ENCODE measurements around the gene OR13C9. TPM values are rescaled to one million over a fixed set of nuclear protein-coding genes. Genes with fewer than 3 reads are reported as not detected.
"Not testable (repeated sequence)": the region's sequence is repeated elsewhere in the genome, so short reads cannot be mapped to it uniquely, and the experiment has no call there.

Gene OR13C9, protein sequence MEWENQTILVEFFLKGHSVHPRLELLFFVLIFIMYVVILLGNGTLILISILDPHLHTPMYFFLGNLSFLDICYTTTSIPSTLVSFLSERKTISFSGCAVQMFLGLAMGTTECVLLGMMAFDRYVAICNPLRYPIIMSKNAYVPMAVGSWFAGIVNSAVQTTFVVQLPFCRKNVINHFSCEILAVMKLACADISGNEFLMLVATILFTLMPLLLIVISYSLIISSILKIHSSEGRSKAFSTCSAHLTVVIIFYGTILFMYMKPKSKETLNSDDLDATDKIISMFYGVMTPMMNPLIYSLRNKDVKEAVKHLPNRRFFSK
- not detected for total RNA-seq
- polyA plus RNA-seq: not detected

GRCh38 chr9:104618104-104618503 lies at the start of gene OR13C9:
TSS of gene OR13C9 (minus strand) at chr9:104618204. CDS start at chr9:104618204, 0 bp downstream.
- Histone ChIP-seq H3K36me3 (ENCODE audit: control insufficient read depth, insufficient read depth, low read length) (no peaks in the 10 kb centered on the region), H3K9me3 (ENCODE audit: control insufficient read depth in 2 of 2, low read length in 2 of 2) (no peaks in the 10 kb centered on the region), H3K4me1 (ENCODE audit: control insufficient read depth, insufficient read depth, low read length, poor library complexity, severe bottlenecking) (no peaks in the 10 kb centered on the region), H3K27me3 (ENCODE audit: control insufficient read depth, insufficient read depth, low read length) (no peaks in the 10 kb centered on the region), H3K27ac (ENCODE audit: insufficient read depth, low read length, poor library complexity, severe bottlenecking) (no peak within 1 kb of the TSS), H3K4me3 (ENCODE audit: low read depth, low read length) (no peak within 1 kb of the TSS)
- no peaks in the 10 kb centered on the region for H3K36me3 Mint-ChIP-seq
- no peak for ATAC-seq (ENCODE audit: low read depth in 2 of 2)
- no peak within 1 kb of the TSS for H3K4me3 Mint-ChIP-seq
- no peak for DNase-seq
- H3K4me1 Mint-ChIP-seq: no peaks in the 10 kb centered on the region
- peaks cover 0 to 4% (median 2%) of the 10 kb centered on the region in 7 donors for H3K9me3 Mint-ChIP-seq
- no peak within 1 kb of the TSS for H3K27ac Mint-ChIP-seq
- no peaks in the 10 kb centered on the region for H3K27me3 Mint-ChIP-seq

DNA sequence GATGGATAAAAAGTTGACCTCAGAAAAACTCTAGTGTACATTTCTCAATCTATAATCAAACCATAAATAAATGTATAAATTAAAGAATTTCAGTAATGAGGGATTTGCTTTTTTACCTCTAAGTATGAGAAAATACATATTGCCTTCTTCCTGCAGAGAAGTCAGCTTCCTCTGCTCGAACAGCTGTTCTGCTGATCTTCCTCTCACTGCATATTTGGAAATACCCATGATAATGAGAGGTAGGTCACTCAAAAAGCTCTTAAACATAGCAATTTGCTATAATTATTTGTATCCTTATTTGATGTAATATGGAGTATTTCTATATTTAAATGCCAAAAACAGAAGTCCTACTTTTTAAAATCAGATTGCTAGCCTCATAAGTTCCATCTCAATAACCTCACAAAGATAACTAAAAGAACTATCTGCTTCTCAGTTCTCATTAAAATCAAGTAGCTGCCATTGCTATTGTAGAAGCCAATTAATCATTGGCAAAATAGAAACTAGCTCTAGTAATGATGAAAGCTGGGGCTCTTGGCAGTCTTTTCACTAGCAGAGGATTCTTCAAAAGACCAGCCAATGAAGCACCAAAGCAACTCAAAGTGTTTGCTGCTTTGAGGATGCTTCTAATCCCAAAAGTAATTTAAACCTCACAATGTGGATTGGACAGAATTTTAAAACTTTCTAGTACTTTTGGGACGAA lies 40.6 kb upstream of the OR13C9 start:
- no peak overlapping the region for H3K4me3 Mint-ChIP-seq
- no peaks in the 10 kb centered on the region for H3K27me3 ChIP-seq (ENCODE audit: control insufficient read depth, insufficient read depth, low read length)
- H3K4me1 Mint-ChIP-seq: no peaks in the 10 kb centered on the region
- H3K9me3 ChIP-seq (ENCODE audit: control insufficient read depth in 2 of 2, low read length in 2 of 2): no peaks in the 10 kb centered on the region
- no peaks in the 10 kb centered on the region for H3K4me1 ChIP-seq (ENCODE audit: control insufficient read depth, insufficient read depth, low read length, poor library complexity, severe bottlenecking)
- no peaks in the 10 kb centered on the region for H3K36me3 Mint-ChIP-seq
- H3K27ac Mint-ChIP-seq: no peak overlapping the region
- DNase-seq: no peak
- no peak for ATAC-seq (ENCODE audit: low read depth in 2 of 2)
- no peak overlapping the region for H3K4me3 ChIP-seq (ENCODE audit: low read depth, low read length)
- no peaks in the 10 kb centered on the region for H3K27me3 Mint-ChIP-seq
- peaks cover 0 to 6% (median 0%) of the 10 kb centered on the region in 7 donors for H3K9me3 Mint-ChIP-seq
- no peak overlapping the region for H3K27ac ChIP-seq (ENCODE audit: insufficient read depth, low read length, poor library complexity, severe bottlenecking)
- no peaks in the 10 kb centered on the region for H3K36me3 ChIP-seq (ENCODE audit: control insufficient read depth, insufficient read depth, low read length)

DNA sequence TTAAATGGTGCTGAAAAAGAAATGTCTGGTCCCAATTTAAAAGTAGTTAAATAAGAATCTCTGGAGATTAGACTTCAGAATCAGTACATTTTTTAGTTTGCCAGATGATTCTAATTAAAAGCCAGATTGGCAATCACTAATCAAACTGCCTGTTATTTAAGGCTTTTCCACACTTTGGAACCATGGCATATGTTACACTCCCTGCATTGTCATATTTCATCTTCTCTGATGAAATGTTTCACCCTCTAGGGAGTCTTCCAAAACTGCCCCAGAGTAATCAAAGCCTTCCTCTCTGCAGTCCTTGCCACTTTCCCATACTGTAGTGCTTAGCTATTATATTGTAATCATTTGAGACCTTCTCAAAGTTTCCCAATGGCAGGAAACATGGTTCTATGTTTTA lies 17.5 kb upstream of the OR13C9 start:
- Mint-ChIP-seq H3K4me1 (no peaks in the 10 kb centered on the region), H3K27me3 (no peaks in the 10 kb centered on the region), H3K9me3 (peaks cover 0 to 22% (median 4%) of the 10 kb centered on the region in 7 donors), H3K27ac (no peak overlapping the region), H3K36me3 (no peaks in the 10 kb centered on the region), H3K4me3 (no peak overlapping the region)
- Histone ChIP-seq H3K27ac (ENCODE audit: insufficient read depth, low read length, poor library complexity, severe bottlenecking) (no peak overlapping the region), H3K36me3 (ENCODE audit: control insufficient read depth, insufficient read depth, low read length) (no peaks in the 10 kb centered on the region), H3K4me3 (ENCODE audit: low read depth, low read length) (no peak overlapping the region), H3K9me3 (ENCODE audit: control insufficient read depth in 2 of 2, low read length in 2 of 2) (peaks cover 0 to 4% of the 10 kb centered on the region in 2 experiments), H3K27me3 (ENCODE audit: control insufficient read depth, insufficient read depth, low read length) (no peaks in the 10 kb centered on the region), H3K4me1 (ENCODE audit: control insufficient read depth, insufficient read depth, low read length, poor library complexity, severe bottlenecking) (no peaks in the 10 kb centered on the region)
- ATAC-seq (ENCODE audit: low read depth in 2 of 2) (no peak), DNase-seq (no peak)

GRCh38 chr9:104633976-104634520 lies 16.0 kb upstream of the OR13C9 start:
- no peaks in the 10 kb centered on the region for H3K27me3 ChIP-seq (ENCODE audit: control insufficient read depth, insufficient read depth, low read length)
- H3K4me3 ChIP-seq (ENCODE audit: low read depth, low read length): no peak overlapping the region
- H3K27me3 Mint-ChIP-seq: no peaks in the 10 kb centered on the region
- DNase-seq: no peak
- H3K4me3 Mint-ChIP-seq: no peak overlapping the region
- no peaks in the 10 kb centered on the region for H3K4me1 ChIP-seq (ENCODE audit: control insufficient read depth, insufficient read depth, low read length, poor library complexity, severe bottlenecking)
- peaks cover 0 to 11% (median 4%) of the 10 kb centered on the region in 7 donors for H3K9me3 Mint-ChIP-seq
- ATAC-seq (ENCODE audit: low read depth in 2 of 2): no peak
- no peak overlapping the region for H3K27ac ChIP-seq (ENCODE audit: insufficient read depth, low read length, poor library complexity, severe bottlenecking)
- peaks cover 0 to 4% of the 10 kb centered on the region in 2 experiments for H3K9me3 ChIP-seq (ENCODE audit: control insufficient read depth in 2 of 2, low read length in 2 of 2)
- no peaks in the 10 kb centered on the region for H3K4me1 Mint-ChIP-seq
- no peaks in the 10 kb centered on the region for H3K36me3 ChIP-seq (ENCODE audit: control insufficient read depth, insufficient read depth, low read length)
- H3K36me3 Mint-ChIP-seq: no peaks in the 10 kb centered on the region
- H3K27ac Mint-ChIP-seq: no peak overlapping the region

DNA sequence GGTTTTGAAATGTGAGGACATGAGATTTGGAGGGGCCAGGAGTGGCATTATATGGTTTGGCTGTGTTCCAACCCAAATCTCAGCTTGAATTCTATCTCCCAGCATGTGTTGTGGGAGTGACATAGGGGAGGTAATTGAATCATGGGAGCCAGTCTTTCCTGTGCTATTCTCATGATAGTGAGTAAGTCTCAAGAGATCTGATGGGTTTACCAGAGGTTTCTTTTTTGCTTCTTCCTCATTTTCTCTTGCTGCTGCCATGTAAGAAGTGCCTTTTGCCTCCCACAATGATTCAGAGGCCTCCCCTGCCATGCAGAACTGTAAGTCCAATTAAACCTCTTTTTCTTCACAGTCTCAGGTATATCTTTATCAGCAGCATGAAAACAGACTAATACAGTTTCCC lies 8.0 kb upstream of the OR13C9 start:
- not testable (repeated sequence) for H3K27me3 Mint-ChIP-seq; H3K27me3 ChIP-seq (ENCODE audit: control insufficient read depth, insufficient read depth, low read length); DNase-seq; H3K4me3 Mint-ChIP-seq; ATAC-seq (ENCODE audit: low read depth in 2 of 2); H3K9me3 Mint-ChIP-seq; H3K4me3 ChIP-seq (ENCODE audit: low read depth, low read length); H3K36me3 ChIP-seq (ENCODE audit: control insufficient read depth, insufficient read depth, low read length); H3K27ac ChIP-seq (ENCODE audit: insufficient read depth, low read length, poor library complexity, severe bottlenecking); H3K4me1 ChIP-seq (ENCODE audit: control insufficient read depth, insufficient read depth, low read length, poor library complexity, severe bottlenecking); H3K27ac Mint-ChIP-seq; H3K4me1 Mint-ChIP-seq; H3K36me3 Mint-ChIP-seq; H3K9me3 ChIP-seq (ENCODE audit: control insufficient read depth in 2 of 2, low read length in 2 of 2)

DNA sequence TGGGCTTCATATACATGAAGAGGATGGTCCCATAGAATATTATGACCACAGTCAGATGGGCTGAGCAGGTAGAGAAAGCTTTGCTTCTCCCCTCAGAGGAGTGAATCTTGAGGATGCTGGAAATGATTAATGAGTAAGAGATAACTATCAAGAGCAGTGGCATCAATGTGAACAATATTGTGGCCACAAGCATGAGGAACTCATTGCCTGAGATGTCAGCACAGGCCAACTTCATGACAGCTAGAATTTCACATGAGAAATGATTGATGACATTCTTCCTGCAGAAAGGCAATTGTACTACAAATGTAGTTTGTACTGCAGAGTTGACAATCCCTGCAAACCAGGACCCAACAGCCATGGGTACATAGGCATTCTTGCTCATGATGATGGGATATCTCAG lies 586 bp downstream of the OR13C9 start:
- Histone ChIP-seq H3K9me3 (ENCODE audit: control insufficient read depth in 2 of 2, low read length in 2 of 2) (no peaks in the 10 kb centered on the region), H3K36me3 (ENCODE audit: control insufficient read depth, insufficient read depth, low read length) (no peaks in the 10 kb centered on the region), H3K4me3 (ENCODE audit: low read depth, low read length) (no peak overlapping the region), H3K4me1 (ENCODE audit: control insufficient read depth, insufficient read depth, low read length, poor library complexity, severe bottlenecking) (no peaks in the 10 kb centered on the region), H3K27me3 (ENCODE audit: control insufficient read depth, insufficient read depth, low read length) (no peaks in the 10 kb centered on the region), H3K27ac (ENCODE audit: insufficient read depth, low read length, poor library complexity, severe bottlenecking) (no peak overlapping the region)
- DNase-seq (no peak), ATAC-seq (ENCODE audit: low read depth in 2 of 2) (no peak)
- Mint-ChIP-seq H3K27me3 (no peaks in the 10 kb centered on the region), H3K4me3 (no peak overlapping the region), H3K27ac (no peak overlapping the region), H3K36me3 (no peaks in the 10 kb centered on the region), H3K4me1 (no peaks in the 10 kb centered on the region), H3K9me3 (peaks cover 0 to 6% (median 2%) of the 10 kb centered on the region in 7 donors)

GRCh38 chr9:104611213-104611612 lies 6.8 kb downstream of the OR13C9 start:
- H3K4me1 ChIP-seq (ENCODE audit: control insufficient read depth, insufficient read depth, low read length, poor library complexity, severe bottlenecking): no peaks in the 10 kb centered on the region
- no peaks in the 10 kb centered on the region for H3K27me3 Mint-ChIP-seq
- no peaks in the 10 kb centered on the region for H3K36me3 Mint-ChIP-seq
- peaks cover 0 to 6% (median 1%) of the 10 kb centered on the region in 7 donors for H3K9me3 Mint-ChIP-seq
- no peaks in the 10 kb centered on the region for H3K4me1 Mint-ChIP-seq
- no peak overlapping the region for H3K4me3 Mint-ChIP-seq
- no peaks in the 10 kb centered on the region for H3K9me3 ChIP-seq (ENCODE audit: control insufficient read depth in 2 of 2, low read length in 2 of 2)
- H3K4me3 ChIP-seq (ENCODE audit: low read depth, low read length): no peak overlapping the region
- H3K27ac ChIP-seq (ENCODE audit: insufficient read depth, low read length, poor library complexity, severe bottlenecking): no peak overlapping the region
- H3K27ac Mint-ChIP-seq: no peak overlapping the region
- ATAC-seq (ENCODE audit: low read depth in 2 of 2) (no peak), DNase-seq (no peak)
- H3K36me3 ChIP-seq (ENCODE audit: control insufficient read depth, insufficient read depth, low read length): no peaks in the 10 kb centered on the region
- no peaks in the 10 kb centered on the region for H3K27me3 ChIP-seq (ENCODE audit: control insufficient read depth, insufficient read depth, low read length)

Data from CD4-positive, CD25-positive, alpha-beta regulatory T cell (primary cell).